HG03439 (cell line): ENCODE results near the gene GDPD4.

ENCODE experiments used
- ATAC-seq: cut with Tn5 transposase; IDR thresholded peaks from one replicate; pipeline ENCODE4 v1.9.1; 2021; ENCODE audit warnings: mild to moderate bottlenecking, moderate library complexity; ENCODE audit not compliant: unreplicated experiment

Gene GDPD4

DNA sequence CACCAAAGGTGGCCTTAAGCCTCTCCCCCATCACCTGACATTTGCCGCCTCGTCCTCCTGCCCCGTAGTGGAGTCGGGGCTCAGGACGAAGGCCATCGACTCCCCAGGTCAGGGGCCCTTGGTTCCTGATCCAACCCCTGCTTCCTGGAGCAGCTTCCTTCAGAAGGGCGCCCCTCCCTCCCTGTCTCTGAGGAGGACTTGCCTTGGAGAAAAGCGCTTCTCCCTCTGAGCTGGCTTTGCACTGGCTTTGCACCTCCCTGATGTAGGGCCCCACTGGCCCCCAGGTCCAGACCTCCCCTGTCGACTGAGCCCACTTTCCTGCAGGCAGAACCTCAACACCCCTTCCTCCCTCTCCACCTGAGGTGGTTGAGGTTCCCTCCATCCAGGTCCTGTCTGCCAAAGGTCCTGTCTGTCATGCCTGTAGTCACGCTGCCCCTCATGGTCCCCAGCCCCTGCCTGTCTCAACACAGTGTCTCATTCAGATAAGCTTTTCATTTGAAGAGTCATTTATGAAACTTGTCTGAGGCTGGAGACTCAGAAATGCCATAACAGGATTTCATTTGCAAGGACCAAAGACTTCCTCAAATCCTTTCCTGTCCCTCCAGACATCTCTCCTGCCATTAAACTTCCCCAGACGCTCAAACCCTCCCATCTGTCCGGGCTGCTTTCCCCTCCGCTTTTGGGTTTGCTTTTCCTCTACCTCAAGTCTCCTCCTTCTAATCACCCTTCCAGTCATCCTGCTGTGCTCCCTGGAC is 95.0 kb downstream of the GDPD4 start:
- no peak for ATAC-seq

DNA sequence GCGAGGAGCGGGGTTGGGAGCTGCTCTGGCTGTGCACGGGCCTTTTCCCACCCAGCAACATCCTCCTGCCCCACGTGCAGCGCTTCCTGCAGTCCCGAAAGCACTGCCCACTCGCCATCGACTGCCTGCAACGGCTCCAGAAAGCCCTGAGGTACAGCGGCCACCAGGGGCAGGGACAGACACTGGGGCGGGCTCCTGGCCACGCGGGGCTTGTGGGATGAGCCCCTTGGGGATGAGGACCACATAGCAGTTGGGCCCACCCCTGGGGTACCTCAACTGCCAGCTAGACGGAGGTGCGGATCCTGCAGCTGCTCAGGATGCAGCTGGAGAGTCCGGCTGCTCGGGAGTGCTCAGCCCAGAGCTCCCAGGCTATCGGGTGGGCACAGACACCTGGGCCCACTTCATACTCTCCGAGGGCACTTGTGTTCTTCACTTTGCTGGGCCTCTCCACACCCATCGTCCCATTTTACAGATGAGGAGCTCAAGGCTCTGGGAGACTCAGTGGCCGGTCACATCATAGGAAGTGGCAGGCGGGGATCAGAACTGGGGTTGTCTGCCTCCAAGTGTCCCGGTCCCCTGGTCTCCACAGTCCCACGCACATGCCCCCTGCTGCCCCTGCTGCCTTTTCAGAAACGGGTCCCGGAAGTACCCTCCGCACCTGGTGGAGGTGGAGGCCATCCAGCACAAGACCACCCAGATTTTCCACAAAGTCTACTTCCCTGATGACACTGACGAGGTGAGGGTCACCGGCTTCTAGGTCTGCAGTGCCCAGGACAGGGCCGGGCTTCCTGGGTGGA is 95.8 kb downstream of the GDPD4 start:
- ATAC-seq: no peak

DNA sequence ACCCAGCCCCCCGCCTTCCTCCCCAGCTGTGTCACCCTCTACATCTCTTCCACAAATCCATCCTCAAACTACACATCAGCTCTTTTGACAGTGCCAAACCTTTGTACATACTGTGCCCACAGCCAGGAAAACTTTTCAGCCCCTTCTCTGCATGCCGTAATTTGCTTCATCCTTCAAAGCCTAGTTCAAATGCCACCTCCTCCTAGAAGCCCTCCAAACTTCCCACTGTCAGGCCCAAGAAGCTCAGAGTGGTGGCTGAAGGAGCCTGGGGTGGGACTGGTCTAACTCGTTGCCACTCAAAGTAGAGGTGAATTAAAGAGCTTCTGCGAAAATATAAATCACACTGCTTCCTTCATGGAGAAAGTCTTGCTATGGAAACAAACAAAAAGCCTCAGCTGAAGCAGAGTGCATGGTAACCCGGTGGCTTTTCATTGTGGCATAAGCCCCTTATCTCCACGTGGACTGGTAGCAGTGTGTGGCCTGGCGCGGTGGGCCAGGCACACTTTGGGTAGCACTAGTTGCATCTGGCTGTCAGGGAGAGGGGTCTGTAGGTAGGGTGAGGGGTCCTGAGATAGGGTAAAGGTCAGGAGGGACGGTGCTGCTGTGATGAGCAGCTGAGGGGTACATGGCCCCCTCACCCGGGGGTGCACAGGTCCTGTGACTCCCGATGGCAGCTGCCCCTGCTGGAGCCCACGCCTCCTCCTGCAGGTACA is 96.6 kb downstream of the GDPD4 start:
- ATAC-seq: no peak

DNA sequence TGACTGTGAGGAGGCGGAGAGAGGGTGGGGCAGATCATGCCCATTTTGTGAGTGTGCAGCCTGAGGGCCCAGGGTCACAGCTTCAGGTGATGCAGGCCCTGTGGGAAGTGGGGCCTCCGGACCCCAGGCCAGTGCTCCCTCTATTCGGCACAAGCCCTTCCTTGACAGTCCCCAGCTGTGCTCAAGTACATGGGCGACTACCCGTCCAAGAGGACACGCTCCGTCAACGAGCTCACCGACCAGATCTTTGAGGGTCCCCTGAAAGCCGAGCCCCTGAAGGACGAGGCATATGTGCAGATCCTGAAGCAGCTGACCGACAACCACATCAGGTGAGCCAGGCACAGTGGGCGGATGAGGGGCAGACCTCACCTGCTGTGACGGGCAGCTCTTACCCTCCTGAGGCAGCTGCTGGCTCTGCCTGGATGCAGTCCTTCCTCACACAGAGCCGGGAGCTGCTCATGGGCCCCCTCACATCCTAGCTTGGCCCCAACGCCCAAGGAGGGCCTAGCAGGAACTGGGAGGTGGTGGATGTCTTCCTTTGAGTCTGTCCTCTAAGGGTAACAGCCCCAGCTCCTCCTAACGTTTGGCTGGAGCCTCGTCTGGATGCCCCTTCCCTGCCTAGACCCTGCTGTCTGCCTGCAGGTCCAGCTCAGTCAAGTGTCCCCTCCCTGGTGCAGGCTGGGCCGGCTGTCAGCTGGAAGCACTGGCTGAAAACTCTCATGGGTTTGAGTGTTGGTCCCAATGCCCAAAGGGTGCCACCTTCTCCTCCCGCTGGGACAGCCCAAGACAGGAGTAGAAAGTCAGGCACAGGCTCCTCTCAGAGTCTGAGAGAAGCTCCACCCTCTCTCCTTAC is 97.4 kb downstream of the GDPD4 start:
- no peak for ATAC-seq

DNA sequence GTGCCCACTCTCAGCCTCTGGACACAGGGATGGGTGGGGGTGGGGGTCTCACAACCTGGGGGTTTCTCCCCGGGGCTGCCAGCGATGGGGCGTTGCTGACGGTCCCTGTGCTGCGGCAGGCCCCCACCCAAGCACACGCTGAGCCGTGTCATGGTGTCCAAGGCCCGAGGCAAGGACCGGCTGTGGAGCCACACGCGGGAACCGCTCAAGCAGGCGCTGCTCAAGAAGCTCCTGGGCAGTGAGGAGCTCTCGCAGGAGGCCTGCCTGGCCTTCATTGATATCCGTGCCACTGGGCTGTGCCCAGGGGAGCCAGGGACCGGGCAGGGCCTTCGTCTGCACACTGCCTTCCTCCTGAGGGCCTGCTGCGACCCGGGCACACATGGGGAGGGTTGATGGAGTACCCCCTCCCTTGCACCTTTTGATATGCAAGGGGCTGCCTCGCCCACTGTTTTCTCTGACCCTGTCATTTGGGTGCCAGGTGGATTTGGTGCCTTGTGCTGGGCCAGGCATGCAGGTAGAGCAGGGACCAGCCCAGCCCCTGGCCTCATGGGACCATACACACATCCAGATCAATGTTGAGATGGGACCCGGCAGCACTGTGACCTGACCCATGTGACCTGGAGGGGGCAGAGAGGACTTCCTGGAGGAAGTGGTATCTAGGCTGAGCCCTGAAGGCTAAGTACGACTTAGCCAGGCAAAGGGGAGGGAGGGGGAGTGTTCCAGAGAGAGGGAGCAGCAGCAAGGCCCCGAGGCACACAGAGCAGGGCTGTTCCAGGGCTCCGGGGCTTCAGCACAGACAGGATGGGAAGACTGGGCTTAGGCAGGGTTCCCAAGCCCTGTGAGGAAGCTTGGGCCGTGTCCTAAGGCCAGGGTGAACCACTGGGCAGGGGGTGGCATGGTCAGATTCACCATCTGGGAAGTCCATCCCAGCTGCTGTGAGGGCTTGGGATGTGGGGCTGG is 98.3 kb downstream of the GDPD4 start:
- no peak for ATAC-seq

DNA sequence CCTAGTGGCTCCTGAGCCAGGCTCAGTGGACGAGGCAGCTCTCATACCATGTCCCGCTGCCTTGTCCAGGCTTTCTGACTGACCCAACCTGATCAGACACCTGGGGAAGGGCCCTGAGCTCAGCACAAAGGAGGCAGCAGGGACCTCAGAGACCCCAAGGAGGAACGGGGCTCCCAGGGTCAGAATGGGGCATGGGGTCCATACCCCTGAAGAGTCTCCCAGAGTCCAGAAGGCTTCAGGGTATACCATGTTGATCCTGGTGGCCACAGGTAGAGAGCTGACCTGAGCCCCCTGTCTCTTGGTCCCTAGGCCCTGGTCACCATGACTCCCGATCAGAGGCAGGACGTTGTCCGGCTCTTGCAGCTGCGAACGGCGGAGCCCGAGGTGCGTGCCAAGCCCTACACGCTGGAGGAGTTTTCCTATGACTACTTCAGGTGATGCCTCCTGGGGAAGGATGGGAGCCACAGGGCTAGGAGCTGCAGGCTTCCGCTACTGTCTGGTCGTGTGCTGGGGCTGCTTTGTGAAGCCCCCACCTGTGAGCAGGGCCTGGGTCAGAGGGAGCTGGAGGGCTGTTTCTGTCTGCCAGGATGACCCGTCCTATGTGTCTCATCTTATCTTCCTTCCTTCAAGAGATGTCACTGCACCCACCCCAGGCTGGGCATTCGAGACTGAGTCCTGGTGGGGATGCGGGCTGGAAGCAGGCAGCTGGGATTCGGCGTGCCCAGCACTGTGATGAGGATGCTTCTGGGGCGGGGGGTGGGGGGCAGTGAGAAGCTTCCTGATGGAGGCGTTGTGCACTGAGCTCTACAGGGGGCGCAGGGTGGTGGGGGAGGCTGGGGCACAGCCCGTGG is 99.3 kb downstream of the GDPD4 start:
- no peak for ATAC-seq

DNA sequence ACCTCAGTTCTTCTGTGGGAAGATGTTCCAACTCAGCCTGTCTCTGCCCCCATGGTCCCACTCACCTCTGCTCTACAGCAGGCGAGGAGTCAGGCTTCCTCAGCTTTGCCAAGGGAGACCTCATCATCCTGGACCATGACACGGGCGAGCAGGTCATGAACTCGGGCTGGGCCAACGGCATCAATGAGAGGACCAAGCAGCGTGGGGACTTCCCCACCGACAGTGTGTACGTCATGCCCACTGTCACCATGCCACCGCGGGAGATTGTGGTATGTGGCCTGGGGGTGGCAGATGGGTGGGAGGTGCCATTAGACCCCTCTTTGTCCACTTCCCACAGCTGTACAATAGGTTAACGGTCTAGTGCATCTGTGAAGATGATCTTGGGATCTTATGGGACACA is 100.1 kb downstream of the GDPD4 start:
- no peak for ATAC-seq

DNA sequence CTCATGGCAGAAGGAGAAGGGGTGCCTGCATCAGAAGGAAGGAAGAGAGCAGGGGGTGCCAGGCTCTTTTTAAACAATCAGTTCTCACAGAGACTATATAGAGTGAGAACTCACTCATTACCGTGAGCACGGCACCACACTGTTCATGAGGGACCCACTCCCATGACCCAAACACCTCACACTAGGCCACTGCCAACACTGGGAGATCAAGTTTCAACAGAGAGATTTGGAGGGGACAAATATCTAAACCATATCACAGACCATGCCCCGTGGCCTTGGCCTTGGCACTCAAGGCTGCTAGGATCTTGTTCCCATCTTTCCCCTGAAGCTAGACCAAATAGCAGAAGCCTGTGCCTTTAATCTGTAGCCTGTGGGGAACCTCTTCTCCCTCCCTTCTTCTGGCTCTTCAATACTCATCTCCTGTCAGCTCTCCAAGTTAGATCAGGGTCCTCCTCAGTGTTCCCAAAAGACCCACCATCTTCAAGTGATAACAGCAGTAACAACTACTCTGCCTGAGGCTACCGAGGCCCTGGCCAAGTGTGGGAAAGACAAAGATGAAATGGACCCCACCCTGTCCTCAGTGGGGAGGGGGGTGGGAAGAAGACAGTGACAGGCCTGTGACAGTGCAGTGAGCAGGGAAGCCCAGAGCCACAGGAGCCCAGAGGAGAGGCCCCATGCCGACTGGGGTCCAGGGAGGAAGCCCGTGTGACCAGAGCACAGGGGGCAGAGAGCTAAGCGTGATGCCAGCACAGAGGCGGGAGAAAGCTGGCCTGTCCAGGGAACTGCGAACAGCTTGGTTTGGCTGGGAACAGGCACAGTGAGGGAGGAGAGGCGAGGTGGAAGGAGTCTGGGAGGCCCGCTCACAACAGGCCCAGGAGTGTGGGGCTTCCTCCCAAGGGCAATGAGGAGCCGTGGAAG is 100.9 kb downstream of the GDPD4 start:
- ATAC-seq: no peak

DNA sequence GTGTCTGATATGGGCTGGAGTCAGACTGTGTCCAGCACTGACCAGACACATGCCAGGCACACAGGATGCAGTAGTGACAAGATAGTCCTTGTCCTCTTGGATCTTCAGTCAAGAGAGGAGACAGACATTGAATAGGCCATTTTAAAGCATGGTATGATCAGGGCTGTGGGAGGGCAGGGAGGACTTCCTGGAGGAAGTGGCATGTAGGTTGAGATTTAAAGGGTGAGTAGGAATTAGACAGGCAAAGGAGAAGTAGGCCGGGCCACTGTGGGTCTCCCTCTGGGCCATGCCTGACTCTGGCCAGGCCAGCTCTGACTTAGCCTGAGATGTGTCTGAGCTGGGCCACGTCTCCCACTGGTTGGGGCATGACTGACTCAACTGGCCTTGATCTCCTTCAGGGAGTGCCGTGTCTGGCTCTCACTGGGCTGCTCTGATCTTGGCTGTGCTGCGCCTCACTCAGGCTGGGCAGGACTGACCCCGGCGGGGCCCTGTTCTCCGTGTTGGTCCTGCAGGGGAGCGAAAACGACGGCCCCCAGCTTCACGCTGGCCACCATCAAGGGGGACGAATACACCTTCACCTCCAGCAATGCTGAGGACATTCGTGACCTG is 102.2 kb downstream of the GDPD4 start:
- no peak for ATAC-seq

DNA sequence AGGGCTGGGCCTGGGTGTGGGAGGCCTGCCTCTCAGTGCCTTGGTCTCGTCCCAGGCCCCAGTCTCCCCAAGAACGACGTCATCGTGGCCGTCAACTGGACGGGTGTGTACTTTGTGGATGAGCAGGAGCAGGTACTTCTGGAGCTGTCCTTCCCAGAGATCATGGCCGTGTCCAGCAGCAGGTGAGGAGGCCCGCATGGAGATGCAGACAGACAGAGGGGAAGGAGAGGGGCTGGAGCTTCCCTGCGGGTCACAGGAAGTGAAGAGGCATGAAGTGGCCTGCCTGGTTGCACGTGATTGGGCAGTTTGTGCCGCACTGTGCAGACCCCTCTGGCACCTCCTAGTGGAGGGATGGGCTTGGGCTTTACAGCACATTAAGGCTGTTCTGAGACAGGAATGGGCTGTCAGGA is 103.0 kb downstream of the GDPD4 start:
- no peak for ATAC-seq

DNA sequence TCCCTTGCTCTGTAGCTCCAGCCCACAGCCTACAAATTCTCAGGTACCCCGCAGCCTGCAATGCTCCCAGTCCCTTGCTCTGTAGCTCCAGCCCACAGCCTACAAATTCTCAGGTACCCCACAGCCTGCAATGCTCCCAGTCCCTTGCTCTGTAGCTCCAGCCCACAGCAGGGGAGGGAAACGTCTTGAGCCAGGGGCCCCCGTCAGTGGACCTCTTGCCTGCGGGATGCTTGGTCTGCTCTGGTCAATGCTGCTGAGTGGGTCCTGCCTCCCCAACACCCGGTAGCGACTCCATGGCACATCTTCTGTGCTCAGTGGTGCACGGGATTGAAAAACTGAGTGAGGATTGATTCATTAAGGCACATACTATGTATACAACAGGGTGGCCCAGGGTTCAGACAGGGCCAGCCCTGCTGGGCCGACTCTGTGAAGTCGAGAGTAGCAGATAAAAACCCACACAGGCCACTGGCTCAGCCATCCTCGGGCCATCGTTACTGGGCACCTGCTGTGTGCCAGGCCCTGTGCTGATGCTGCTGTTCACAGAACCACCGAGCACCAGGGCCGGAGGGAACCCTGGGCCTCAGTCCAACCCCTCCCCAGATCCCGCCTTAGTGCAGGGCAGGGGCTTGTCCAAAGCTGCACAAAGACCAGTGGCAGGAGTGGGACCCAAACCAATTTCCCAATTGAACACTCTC is 103.7 kb downstream of the GDPD4 start:
- no peak for ATAC-seq

DNA sequence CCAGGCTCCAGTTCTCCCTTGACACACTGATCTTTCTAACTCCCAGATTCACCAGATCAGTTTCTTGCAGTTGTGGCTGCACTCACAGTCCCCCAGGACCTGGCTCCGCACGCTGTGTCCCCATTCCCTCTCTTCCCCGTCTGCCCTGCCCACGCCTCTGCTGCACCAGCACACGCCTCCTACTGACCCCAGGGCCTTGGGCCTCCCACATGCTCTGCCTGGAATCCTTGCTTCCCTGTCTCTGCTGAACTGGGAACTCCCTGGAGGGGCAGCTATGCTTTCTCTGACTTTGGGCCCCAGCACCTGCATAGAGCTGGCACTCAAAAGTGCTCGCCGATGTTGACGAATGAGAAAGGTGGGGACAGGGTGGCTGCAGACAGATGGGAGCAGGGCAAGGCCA is 104.5 kb downstream of the GDPD4 start:
- ATAC-seq: no peak

DNA sequence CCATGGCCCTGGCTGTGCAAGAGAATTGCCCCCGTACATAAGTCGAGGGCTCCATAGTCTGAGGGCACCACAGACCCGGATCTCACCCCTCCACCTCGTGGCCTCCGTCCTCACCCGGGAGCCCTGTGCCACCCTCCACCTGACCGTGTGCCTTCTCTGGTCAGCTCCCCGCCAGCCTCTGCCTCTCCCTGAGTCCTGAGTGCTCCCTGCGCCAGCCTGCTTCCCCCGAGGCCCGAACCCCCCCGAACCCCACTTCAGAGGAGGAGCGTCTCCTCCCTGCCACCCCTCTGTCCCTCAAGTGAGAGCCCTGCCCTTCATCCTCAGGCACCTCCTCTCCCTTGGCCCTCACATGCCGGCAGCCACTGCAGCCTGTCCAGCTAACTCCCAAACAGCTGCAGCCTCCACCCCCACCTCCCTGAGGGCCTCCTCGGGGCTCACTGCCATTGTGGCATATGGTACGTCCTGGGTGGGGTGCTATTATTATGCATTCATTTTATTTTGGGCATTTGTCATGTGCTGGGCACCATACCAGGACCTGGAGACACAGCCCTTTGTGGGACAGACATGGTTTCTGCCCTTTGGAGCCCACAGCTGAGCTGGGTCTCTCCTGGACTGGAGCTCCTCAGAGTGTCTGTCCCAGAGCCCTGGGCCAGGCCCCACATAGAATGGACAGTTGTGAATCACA is 106.3 kb downstream of the GDPD4 start:
- ATAC-seq: no peak

DNA sequence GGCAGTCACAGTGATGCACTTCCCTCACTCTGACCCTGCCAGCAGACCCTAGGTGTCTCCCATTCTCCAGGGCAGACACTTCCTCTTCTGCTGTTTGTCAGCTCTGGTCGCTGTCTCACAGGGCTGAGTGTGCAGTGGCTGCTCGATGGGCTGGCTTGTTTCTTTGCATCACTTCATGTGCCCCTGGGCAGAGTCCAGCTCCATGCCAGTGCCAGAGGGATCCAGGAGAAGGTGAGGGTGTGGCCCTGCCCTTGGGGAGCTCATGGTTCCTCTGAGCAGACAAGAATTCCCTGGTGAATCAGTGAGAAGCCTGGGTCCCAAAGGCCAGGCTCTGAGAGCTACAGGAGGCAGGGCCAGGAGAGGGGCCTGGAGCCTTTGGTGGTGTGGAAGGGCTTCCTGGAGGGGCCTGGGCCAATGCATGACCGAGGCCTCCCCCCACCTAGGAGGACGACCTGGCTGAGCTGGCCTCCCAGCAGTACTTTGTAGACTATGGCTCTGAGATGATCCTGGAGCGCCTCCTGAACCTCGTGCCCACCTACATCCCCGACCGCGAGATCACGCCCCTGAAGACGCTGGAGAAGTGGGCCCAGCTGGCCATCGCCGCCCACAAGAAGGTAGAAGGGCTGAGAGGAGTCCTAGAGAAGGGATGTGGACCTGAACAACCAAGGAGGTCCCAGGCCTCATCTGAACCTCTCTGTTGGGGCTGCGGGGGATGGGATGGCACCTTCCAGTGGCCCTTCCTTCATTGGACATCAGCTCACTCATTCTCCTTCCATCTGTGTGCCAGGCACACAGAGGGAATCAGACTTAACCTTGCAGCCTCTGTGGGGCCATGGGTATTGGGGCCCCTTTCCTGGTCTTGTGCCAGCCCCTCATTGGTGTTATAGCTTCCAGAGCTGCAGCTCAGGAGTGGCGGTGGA is 107.3 kb downstream of the GDPD4 start:
- no peak for ATAC-seq

DNA sequence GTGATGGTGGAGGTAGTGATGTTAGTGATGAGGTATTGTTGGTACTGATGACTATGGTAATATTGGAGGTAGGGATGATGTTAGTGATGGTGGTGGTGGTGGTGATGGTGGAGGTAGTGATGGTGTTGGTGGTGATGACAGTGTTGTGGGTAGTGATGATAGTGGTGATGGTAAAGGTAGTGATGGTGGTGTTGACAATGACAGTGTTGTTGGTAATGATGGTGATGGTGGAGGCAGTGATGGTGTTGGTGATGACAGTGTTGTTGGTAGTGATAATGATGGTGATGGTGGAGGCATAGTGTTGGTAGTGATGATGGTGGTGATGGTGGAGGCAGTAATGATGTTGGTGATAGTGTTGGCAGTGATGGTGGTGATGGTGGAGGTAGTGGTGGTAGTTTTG is 108.3 kb downstream of the GDPD4 start:
- no peak for ATAC-seq
